HK-2 (cell line): ENCODE data around the gene ATG4D.
A peak's percentile ranks its signal among the peaks of the same experiment; 100 is the strongest.
"Not testable (repeated sequence)": the region's sequence is repeated elsewhere in the genome, so short reads cannot be mapped to it uniquely, and the experiment has no call there.

Experiments
- DNase-seq: peaks from one replicate; pipeline ENCODE4 v3.0.0-alpha.2; 2018; ENCODE audit not compliant: unreplicated experiment

ATG4D gene

GRCh38 chr19:10519421-10519820 is 24.3 kb upstream of the ATG4D start:
- no peak for DNase-seq

DNA sequence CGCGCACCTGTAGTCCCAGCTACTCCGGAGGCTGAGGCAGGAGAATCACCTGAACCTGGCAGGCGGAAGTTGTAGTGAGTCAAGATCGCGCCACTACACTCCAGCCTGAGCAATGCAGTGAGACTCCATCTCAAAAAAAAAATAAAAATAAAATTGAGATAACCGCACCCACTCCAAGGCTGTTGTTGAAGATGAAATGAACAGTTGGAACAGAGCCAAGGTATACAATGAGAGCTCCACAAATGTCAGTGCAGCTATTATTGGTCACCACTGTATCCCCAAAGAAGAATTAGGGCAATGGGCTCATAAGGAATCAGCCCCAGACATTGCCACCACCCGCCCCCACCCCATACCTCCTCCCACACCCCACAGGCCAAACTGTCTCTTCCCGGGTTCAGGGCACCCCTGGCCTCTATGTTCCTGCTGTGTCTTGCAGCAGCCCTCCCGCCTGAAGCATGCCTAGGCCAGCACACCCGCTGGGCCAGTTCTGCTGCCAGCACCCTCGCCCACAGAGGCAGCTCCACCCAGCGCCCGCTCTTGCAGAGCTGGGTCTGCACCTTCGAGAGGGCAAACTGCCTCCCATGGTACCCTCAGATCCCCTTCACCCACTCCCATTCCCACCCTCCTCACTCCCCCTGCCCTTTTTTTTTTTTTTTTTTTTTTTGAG is 22.9 kb upstream of the ATG4D start:
- no peak for DNase-seq

- no peak for DNase-seq
These were observed 22.1 kb upstream of the ATG4D start for GRCh38 chr19:10521461-10522171.

DNA sequence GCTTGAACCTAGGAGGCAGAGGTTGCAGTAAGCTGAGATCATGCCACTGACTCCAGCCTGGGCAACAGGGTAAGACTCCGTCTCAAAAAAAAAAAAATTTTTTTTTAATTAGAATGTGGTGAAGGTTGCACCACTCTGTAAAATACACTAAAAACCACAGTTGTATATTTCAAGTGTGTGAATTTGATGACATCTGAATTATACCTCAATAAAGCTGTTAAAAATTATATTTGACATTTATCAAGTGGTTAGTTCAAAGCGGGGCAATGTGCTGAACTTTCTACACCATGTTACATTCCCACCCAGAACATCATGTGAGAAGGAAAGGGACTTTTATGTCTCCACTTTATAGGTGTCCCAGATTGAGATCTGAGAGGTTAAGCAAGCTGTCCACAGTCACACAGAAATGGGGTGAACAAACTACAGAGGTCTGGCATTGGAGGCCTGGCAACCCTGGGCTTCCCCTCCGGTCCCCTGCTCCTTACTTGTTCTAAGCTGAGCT is 20.5 kb upstream of the ATG4D start:
- no peak for DNase-seq

- no peak for DNase-seq
These were observed 18.1 kb upstream of the ATG4D start for GRCh38 chr19:10525636-10526035.

DNA sequence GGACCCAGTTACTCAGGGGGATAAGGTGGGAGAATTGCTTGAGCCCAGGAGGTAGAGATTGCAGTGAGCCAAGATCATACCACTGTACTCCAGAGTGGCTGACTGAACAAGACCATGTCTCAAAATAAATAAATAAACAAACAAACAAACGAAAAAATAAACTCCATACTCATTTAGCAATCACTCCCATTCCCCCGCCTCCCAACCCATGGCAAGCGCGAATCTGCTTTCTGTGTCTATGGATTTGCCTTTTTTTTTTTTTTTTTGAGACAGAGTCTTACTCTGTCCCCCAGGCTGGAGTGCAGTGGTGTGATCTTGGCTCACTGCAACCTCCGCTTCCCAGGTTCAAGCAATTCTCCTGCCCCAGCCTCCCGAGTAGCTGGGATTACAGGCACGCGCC is 16.8 kb upstream of the ATG4D start:
- not testable (repeated sequence) for DNase-seq

- DNase-seq, result no peak
These were observed 11.2 kb upstream of the ATG4D start for GRCh38 chr19:10532457-10532856.

GRCh38 chr19:10533646-10534386 is 9.9 kb upstream of the ATG4D start:
- DNase-seq, result no peak

DNA sequence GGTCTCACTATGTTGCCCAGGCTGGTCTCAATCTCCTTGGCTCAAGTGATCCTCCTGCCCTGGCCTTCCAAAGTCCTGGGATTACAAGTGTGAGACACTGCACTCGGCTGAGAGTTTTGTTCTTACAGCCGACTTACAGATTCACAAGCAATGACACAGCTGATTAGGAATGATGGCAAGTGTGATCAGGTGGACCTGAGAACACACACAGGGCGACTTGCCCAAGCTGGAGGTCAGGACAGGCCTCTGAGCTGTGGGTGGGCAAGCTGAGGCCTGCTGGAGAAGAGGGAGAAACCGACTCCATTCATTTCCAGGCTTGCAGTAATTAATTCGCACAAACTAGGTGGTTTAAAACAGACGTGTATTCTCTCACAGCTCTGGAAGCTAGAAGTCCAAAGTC is 8.1 kb upstream of the ATG4D start:
- DNase-seq, result no peak

DNA sequence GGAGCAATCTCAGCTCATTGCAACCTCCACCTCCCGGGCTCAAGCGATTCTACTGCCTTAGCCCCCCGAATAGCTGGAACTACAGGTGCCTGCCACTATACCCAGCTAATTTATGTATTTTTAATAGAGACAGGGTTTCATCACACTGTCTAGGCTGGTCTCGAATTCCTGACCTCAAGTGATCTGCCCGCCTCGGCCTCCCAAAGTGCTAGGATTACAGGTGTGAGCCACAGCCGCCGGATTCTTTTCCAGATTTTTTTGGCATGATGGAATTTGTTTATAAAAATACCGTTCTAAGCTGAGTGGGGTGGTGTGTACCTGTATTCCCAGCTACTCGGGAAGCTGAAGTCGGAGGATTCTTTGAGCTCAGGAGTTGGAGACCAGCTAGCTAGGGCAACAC is 6.0 kb upstream of the ATG4D start:
- DNase-seq, result no peak

DNA sequence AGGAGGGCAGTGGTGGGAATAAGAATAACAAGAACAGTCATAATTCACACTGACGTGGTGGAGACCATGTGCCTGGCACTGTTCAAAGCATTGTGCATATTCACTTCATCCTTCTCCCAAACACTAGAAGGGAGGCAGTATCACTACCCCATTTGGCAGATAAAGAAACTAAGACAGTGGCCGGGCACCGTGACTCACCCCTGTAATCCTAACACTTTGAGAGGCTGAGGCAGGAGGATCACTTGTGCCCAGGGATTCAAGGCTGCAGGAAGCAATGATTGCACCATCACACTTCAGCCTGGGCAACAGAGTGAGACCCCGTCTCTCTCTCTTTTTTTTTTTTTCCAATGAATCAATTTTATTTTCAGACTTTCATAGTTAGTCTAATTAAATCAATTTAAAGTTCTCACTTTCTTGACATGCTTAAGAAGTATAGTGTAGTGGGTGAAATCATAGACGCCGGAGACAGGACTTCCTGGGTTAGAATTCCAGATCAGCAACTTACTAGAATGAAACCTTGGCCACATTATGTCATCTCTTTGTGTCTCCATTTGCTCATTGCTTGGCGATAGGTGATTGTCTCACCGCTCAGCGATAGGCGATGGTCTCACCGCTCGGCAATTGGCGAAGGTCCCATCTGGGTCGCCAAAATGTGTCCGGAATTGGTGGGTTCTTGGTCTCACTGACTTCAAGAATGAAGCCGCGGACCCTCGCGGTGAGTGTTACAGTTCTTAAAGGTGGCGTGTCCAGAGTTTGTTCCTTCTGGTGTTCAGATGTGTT is 5.3 kb upstream of the ATG4D start:
- no peak for DNase-seq

DNA sequence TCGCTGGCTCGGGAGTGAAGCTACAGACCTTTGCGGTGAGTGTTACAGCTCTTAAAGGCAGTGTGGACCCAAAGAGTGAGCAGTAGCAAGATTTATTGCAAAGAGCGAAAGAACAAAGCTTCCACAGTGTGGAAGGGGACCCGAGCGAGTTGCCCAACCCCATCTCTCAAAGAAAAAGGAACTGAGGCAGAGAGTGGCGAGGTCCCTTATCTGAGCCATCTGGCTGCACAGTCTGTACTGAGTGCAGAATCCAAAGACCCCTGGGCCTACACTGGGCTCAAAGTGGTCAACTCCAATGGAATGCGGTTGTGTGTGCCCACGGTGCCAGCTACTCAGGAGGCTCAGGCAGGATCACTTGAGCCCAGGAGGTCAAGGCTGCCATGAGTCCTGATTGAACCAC is 4.7 kb upstream of the ATG4D start:
- not testable (repeated sequence) for DNase-seq

- no peak for DNase-seq
These were observed 665 bp upstream of the ATG4D start for GRCh38 chr19:10543059-10543419.

- DNase-seq, result peak; percentile 16
These were observed 593 bp downstream of the ATG4D start for GRCh38 chr19:10544242-10544752.

DNA sequence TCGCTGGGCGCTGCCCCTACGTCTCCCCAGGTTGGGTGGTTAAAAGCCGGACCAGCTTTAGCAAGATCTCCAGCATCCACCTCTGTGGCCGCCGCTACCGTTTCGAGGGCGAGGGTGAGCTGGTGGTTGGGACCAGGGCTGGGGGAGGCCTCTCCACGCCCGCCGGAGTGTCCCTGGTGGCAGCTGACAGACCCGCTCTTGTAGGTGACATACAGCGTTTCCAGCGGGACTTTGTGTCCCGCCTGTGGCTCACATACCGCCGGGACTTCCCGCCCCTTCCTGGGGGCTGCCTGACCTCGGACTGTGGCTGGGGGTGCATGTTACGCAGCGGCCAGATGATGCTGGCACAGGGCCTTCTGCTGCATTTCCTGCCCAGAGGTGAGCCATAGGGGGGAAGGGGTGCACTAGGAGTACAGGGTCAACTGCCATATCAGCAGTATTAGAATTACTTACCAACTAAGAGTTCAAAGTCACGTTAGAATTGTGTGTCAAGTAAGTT is 1.1 kb downstream of the ATG4D start:
- DNase-seq, result no peak

DNA sequence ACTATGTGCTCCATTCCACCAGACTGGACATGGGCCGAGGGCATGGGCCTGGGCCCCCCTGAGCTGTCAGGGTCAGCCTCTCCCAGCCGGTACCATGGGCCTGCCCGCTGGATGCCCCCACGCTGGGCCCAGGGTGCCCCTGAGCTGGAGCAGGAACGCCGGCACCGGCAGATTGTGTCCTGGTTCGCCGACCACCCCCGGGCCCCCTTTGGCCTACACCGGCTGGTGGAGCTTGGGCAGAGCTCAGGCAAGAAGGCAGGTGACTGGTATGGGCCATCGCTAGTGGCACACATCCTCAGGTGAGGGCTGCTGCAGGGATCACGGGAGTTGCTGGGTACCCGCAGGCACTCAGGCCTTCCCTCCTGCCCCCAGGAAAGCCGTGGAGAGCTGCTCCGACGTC is 3.1 kb downstream of the ATG4D start:
- no peak for DNase-seq

DNA sequence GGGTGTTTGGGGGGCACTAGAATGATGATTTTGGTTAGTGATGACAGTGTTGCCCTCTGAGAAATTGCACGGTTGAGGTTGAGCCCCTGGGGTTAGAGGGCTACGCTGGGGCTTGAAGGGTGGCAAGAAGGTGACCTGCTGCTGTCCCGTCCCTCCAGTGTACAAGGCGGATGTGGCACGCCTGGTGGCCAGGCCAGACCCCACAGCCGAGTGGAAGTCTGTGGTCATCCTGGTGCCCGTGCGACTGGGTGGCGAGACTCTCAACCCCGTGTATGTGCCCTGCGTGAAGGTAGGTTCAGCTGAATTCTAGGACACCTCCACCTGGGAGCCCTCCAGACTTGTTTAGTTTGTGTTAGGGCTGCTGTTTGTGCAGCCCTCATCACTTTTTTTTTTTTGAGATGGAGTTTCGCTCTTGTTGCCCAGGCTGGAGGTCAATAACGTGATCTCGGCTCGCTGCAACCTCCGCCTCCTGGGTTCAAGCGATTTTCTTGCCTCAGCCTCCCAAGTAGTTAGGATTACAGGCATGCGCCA is 5.1 kb downstream of the ATG4D start:
- DNase-seq, result no peak

DNA sequence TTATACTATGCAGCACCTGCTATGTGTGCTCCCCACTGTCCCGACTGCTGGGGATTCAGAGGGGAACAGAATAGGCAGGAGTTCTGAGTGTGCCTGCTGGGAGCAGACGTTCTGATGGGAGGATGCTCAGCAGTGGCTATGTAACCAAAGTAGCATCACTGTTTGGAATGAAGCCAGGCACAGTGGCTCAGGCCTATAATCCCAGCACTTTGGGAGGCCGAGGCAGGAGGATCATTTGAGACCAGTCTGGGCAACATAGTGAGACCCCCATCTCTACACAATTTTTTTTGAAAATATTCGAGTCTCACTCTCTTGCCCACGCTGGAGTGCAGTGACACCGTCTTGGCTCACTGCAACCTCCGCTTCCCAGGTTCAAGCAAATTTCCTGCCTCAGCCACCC is 6.0 kb downstream of the ATG4D start:
- DNase-seq, result no peak

DNA sequence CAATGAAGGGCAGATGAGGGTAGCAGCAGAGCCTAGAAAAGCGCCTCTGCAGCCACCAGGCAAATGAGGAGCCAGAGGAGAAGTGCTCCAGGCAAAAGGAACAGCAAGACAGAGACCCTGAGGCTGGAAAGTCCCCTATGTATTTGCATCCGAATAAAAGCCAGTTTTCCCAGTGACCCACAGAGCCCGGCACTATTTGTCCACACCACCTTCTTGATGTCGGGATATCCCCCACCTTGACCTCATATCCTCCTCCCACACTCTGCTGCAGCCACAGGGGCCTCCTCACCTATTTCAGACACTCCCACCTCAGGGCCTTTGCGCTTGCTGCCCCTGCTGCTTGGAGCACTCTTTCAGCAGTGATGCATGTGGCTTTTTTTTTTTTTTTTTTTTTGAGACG is 6.6 kb downstream of the ATG4D start:
- DNase-seq, result no peak

DNA sequence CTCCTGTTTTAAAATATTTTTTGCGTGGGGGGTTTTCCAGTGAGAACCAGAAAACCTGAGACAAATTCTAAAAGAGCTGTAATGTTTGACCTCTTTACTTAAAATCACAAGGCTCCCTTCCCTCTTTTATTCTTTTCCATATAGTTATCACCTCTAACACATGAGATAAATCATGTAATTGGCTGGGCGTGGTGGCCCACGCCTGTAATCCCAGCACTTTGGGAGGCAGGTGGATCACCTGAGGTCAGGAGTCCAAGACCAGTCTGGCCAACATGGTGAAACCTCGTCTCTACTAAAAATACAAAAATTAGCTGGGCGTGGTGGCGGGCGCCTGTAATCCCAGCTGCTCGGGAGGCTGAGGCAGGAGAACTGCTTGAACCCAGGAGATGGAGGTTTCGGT is 7.3 kb downstream of the ATG4D start:
- DNase-seq, result not testable (repeated sequence)

- peak; percentile 35 for DNase-seq
These were observed 8.1 kb downstream of the ATG4D start for GRCh38 chr19:10551698-10552301.
